DOHH2 (cell line): Measurements from ENCODE around the gene OR52D1.

ENCODE experiments used
- H3F3A ChIP-seq: fragments of 200-600 bp; sonication (generic), shearing (Covaris generic); 2 replicates; pipeline ENCODE4 v1.6.0; 2016; ENCODE audit warnings: antibody characterized with exemption, mild to moderate bottlenecking; ENCODE audit not compliant: control insufficient read depth, insufficient read depth
- H3K27ac ChIP-seq: fragments of 200-600 bp; sonication (generic); 2 replicates; pipeline ENCODE4 v1.5.1; 2014; ENCODE audit warnings: low read depth, mild to moderate bottlenecking, low read length, moderate library complexity
- H3K27me3 ChIP-seq: fragments of 200-600 bp; sonication (generic); 2 replicates; pipeline ENCODE4 v1.6.1; 2014; ENCODE audit warnings: mild to moderate bottlenecking, low read length, mixed read lengths; ENCODE audit not compliant: control insufficient read depth
- H3K36me3 ChIP-seq: fragments of 200-600 bp; sonication (generic); 2 replicates; pipeline ENCODE4 v1.6.1; 2014; ENCODE audit warnings: mild to moderate bottlenecking, low read length, moderate library complexity, mixed read lengths; ENCODE audit not compliant: control insufficient read depth
- H3K4me1 ChIP-seq: fragments of 200-600 bp; sonication (generic); 2 replicates; pipeline ENCODE4 v1.6.1; 2014; ENCODE audit warnings: mild to moderate bottlenecking, low read length, mixed read lengths; ENCODE audit not compliant: control insufficient read depth
- H3K4me2 ChIP-seq: fragments of 200-600 bp; sonication (generic); 2 replicates; pipeline ENCODE4 v1.6.0; 2014; ENCODE audit warnings: mild to moderate bottlenecking, low read length, moderate library complexity
- H3K4me3 ChIP-seq: fragments of 200-600 bp; sonication (generic); 2 replicates; pipeline ENCODE4 v1.5.1; 2014; ENCODE audit warnings: mild to moderate bottlenecking, low read length, mixed read lengths
- H3K79me2 ChIP-seq: fragments of 200-600 bp; sonication (generic); 2 replicates; pipeline ENCODE4 v1.6.1; 2014; ENCODE audit warnings: mild to moderate bottlenecking, low read length, mixed read lengths; ENCODE audit not compliant: control insufficient read depth
- H3K9me2 ChIP-seq: fragments of 200-600 bp; sonication (generic); replicated peaks from 2 replicates; pipeline ENCODE4 v1.6.1; 2014; ENCODE audit warnings: mild to moderate bottlenecking, low read length, mixed read lengths; ENCODE audit not compliant: control insufficient read depth
- H3K9me3 ChIP-seq: fragments of 200-600 bp; sonication (generic); 2 replicates; pipeline ENCODE4 v1.6.1; 2014; ENCODE audit warnings: antibody characterized with exemption, low read length, mixed read lengths; ENCODE audit not compliant: control insufficient read depth, insufficient read depth
- H4K20me1 ChIP-seq: fragments of 200-600 bp; sonication (generic); 2 replicates; pipeline ENCODE4 v1.6.0; 2014; ENCODE audit warnings: low read depth, mild to moderate bottlenecking, antibody characterized with exemption, low read length, moderate library complexity; ENCODE audit not compliant: control insufficient read depth, insufficient read depth
- CTCF ChIP-seq: fragments of 200-600 bp; sonication (generic); IDR thresholded peaks from one replicate; pipeline ENCODE4 v1.5.1; 2014; ENCODE audit warnings: antibody characterized with exemption, mild to moderate bottlenecking, low read depth, low read length; ENCODE audit not compliant: poor library complexity, severe bottlenecking
- EZH2phosphoT487 ChIP-seq: fragments of 200-600 bp; sonication (generic); IDR thresholded peaks from 2 replicates; pipeline ENCODE4 v1.6.1; 2017; ENCODE audit warnings: borderline replicate concordance, mild to moderate bottlenecking, antibody characterized with exemption, low read length, moderate library complexity, mixed read lengths

OR52D1 gene

GRCh38 chr11:5505363-5506048, 17.0 kb downstream of the OR52D1 start:
- no peaks in the 10 kb centered on the region for H4K20me1 ChIP-seq
- H3K27me3 ChIP-seq: no peaks in the 10 kb centered on the region
- H3K9me3 ChIP-seq: no peaks in the 10 kb centered on the region
- H3K9me2 ChIP-seq: no peaks in the 10 kb centered on the region
- no peaks in the 10 kb centered on the region for H3K36me3 ChIP-seq
- no peak overlapping the region for H3K4me2 ChIP-seq
- no peaks in the 10 kb centered on the region for H3K79me2 ChIP-seq
- H3K4me3 ChIP-seq: no peak overlapping the region
- TF ChIP-seq CTCF: no peak
- no peak for TF ChIP-seq EZH2phosphoT487
- no peaks in the 10 kb centered on the region for H3K4me1 ChIP-seq
- no peak overlapping the region for H3K27ac ChIP-seq
- H3F3A ChIP-seq: no peaks in the 10 kb centered on the region

- no peaks in the 10 kb centered on the region for H3K9me2 ChIP-seq
- no peaks in the 10 kb centered on the region for H3K4me1 ChIP-seq
- H3F3A ChIP-seq: no peaks in the 10 kb centered on the region
- H3K36me3 ChIP-seq: no peaks in the 10 kb centered on the region
- H3K4me3 ChIP-seq: no peak overlapping the region
- TF ChIP-seq CTCF (no peak), EZH2phosphoT487 (no peak)
- no peaks in the 10 kb centered on the region for H3K79me2 ChIP-seq
- H3K27ac ChIP-seq: no peak overlapping the region
- H3K27me3 ChIP-seq: no peaks in the 10 kb centered on the region
- no peaks in the 10 kb centered on the region for H3K9me3 ChIP-seq
- H3K4me2 ChIP-seq: no peak overlapping the region
- no peaks in the 10 kb centered on the region for H4K20me1 ChIP-seq
Measured at GRCh38 chr11:5507177-5507932, 18.9 kb downstream of the OR52D1 start.

GRCh38 chr11:5507933-5508305, 19.4 kb downstream of the OR52D1 start:
- no peaks in the 10 kb centered on the region for H3K79me2 ChIP-seq
- no peak overlapping the region for H3K4me2 ChIP-seq
- H3K4me1 ChIP-seq: no peaks in the 10 kb centered on the region
- TF ChIP-seq EZH2phosphoT487: no peak
- no peak for TF ChIP-seq CTCF
- no peaks in the 10 kb centered on the region for H4K20me1 ChIP-seq
- no peak overlapping the region for H3K27ac ChIP-seq
- H3F3A ChIP-seq: no peaks in the 10 kb centered on the region
- H3K4me3 ChIP-seq: no peak overlapping the region
- H3K9me3 ChIP-seq: no peaks in the 10 kb centered on the region
- no peaks in the 10 kb centered on the region for H3K9me2 ChIP-seq
- H3K36me3 ChIP-seq: no peaks in the 10 kb centered on the region
- no peaks in the 10 kb centered on the region for H3K27me3 ChIP-seq
